HepG2 (cell line): ENCODE results near the gene ULK4. TPM values are rescaled to one million over a fixed set of nuclear protein-coding genes. Genes with fewer than 3 reads are reported as not detected.
"Not testable (repeated sequence)": the region's sequence is repeated elsewhere in the genome, so short reads cannot be mapped to it uniquely, and the experiment has no call there.

Experiments used
- ATAC-seq: fragments of 200-7000 bp; cut with Tn5 transposase; 3 replicates; pipeline ENCODE4 v1.9.1; 2020; ENCODE audit warnings: mild to moderate bottlenecking, moderate library complexity
- BruUV-seq: library from RNA; stranded (reverse); fragments of 400-500 nt; replicated peaks from 2 replicates; lab custom pipeline; 2021; lab: Mats Ljungman, UMichigan
- CTCF ChIA-PET: fragments of 300-600 bp; formaldehyde crosslinking; extraction: SDS; loops from one replicate; lab custom pipeline; 2021; ENCODE audit warnings: low total read pairs, inconsistent platforms, low intra/inter-chr PET ratio; lab: Yijun Ruan, JAX
- POLR2A ChIA-PET: fragments of 350-600 bp; sonication (Branson Sonifier 250); formaldehyde crosslinking; loops from one replicate; lab custom pipeline; 2020; ENCODE audit warnings: antibody characterized with exemption, inconsistent platforms; lab: Yijun Ruan, JAX
- DNase-seq: peaks from one replicate; pipeline ENCODE4 v3.0.0-alpha.2; 2015; ENCODE audit warnings: low spot score
- FAIRE-seq: peaks from 3 replicates; lab custom pipeline; 2011; peaks lifted over from hg19 to GRCh38; lab: Jason Lieb, UNC
- H2AFZ ChIP-seq: one replicate; pipeline ENCODE4 v1.6.1; 2011; ENCODE audit warnings: low read length, inconsistent platforms
- H3K27ac ChIP-seq: fragments of 300-600 bp; 3 replicates; pipeline ENCODE4 v1.8.0; 2011; ENCODE audit warnings: mixed run types, mild to moderate bottlenecking, mixed read lengths, low read length, inconsistent platforms; ENCODE audit not compliant: insufficient read depth; ENCODE audit errors: extremely low read length
- H3K27me3 ChIP-seq, 2 experiments: fragments of 200-600 bp in 1 of 2; 2 replicates in 1 of 2; 3 replicates in 1 of 2; pipeline versions ENCODE4 v1.6.0 to v1.8.0; 2011; ENCODE audit warnings: low read length in 2 of 2, mild to moderate bottlenecking in 2 of 2, moderate library complexity in 2 of 2, inconsistent platforms in 1 of 2; ENCODE audit not compliant: insufficient read depth in 2 of 2, control insufficient read depth in 1 of 2
- H3K36me3 ChIP-seq, 2 experiments: fragments of 200-600 bp in 1 of 2; replicated peaks in 1 of 2; 2 replicates in 1 of 2; 3 replicates in 1 of 2; pipeline versions ENCODE4 v1.5.1 to v1.8.0; 2011; ENCODE audit warnings: low read length in 2 of 2, inconsistent platforms in 1 of 2; ENCODE audit not compliant: insufficient read depth in 2 of 2, control insufficient read depth in 1 of 2
- H3K4me1 ChIP-seq: 2 replicates; pipeline ENCODE4 v1.5.1; 2012; ENCODE audit warnings: low read length, inconsistent platforms; ENCODE audit not compliant: insufficient read depth
- H3K4me2 ChIP-seq: 2 replicates; pipeline ENCODE4 v1.6.0; 2011; ENCODE audit warnings: low read depth, low read length, inconsistent platforms
- H3K4me3 ChIP-seq, 3 experiments: fragments of 200-600 bp in 1 of 3; sonication (generic), shearing (Covaris generic) in 1 of 3; replicated peaks in 1 of 3; 2 replicates each; pipeline ENCODE4 v1.5.1; 2011 to 2016; ENCODE audit warnings: low read length in 3 of 3, inconsistent platforms in 2 of 3, low read depth in 2 of 3, mild to moderate bottlenecking in 2 of 3, control low read depth in 1 of 3, mixed read lengths in 1 of 3; ENCODE audit not compliant: insufficient read depth in 1 of 3
- H3K79me2 ChIP-seq: one replicate; pipeline ENCODE4 v1.6.1; 2011; ENCODE audit warnings: low read length, inconsistent platforms; ENCODE audit not compliant: insufficient read depth
- H3K9ac ChIP-seq: 2 replicates; pipeline ENCODE4 v1.6.0; 2011; ENCODE audit warnings: mild to moderate bottlenecking, low read depth, low read length, inconsistent platforms; ENCODE audit not compliant: insufficient read depth
- H3K9me3 ChIP-seq: 2 replicates; pipeline ENCODE4 v1.5.1; 2012; ENCODE audit warnings: mild to moderate bottlenecking, low read length
- H4K20me1 ChIP-seq: 2 replicates; pipeline ENCODE4 v1.6.0; 2011; ENCODE audit warnings: inconsistent platforms, mild to moderate bottlenecking, low read length, moderate library complexity; ENCODE audit not compliant: insufficient read depth
- WGBS: methylation state at CpG from one replicate; pipeline ENCODE4 v1.1.6; 2017; ENCODE audit warnings: low lambda C conversion rate; 5-methylcytosine and 5-hydroxymethylcytosine counted together
- in situ Hi-C: cut with HindIII; loops from 2 replicates; pipeline ENCODE4 v1.10.0; 2017; ENCODE audit warnings: low pct_unique_long_range_greater_than_20kb; ENCODE audit not compliant: extremely low pct_ligation_motif_present
- intact Hi-C: fragments of 100-400 bp; cut with micrococcal nuclease; formaldehyde crosslinking; loops from one replicate; pipeline ENCODE4 v1.10.0; 2022; ENCODE audit not compliant: unreplicated experiment
- polyA plus RNA-seq, 8 experiments: library from polyadenylated mRNA; depleted of rRNA in 3 of 8; stranded (reverse) in 7 of 8; unstranded in 1 of 8; fragments of >200 nt; fragmentation: Illumina TruSeq in 4 of 8; extraction: Trizol in 4 of 8; gene quantifications; 2 replicates each; pipeline versions ENCODE4 v1.2.1 to v1.2.3, GENCODE V29; 2011 to 2016; ENCODE audit warnings: low read depth in 4 of 8, missing spikeins in 1 of 8, mixed read lengths in 1 of 8; ENCODE audit not compliant: insufficient read depth in 1 of 8
- total RNA-seq, 5 experiments: library from RNA; depleted of rRNA; stranded (reverse); fragments of >200 nt; fragmentation: Illumina TruSeq; extraction: Trizol; gene quantifications; 2 replicates each; pipeline ENCODE4 v1.2.3, GENCODE V29; 2016; ENCODE audit warnings: low read depth in 1 of 5

ULK4 gene
- total and polyA plus RNA-seq, 2 of the 13 experiments (the other 11 are each of a cell fraction or from before 2014, with no cell fraction given): 6.7 to 11.8 TPM

DNA sequence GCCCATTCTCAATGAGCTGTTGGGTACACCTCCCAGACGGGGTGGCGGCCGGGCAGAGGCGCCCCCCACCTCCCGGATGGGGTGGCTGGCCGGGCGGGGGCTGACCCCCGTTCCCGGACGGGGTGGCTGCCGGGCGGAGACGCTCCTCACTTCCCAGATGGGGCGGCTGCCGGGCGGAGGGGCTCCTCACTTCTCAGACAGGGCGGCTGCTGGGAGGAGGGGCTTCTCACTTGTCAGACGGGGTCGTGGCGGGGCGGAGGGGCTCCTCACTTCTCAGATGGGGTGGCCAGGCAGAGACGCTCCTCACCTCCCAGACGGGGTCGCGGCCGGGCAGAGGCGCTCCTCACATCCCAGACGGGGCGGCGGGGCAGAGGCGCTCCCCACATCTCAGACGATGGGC, 21.2 kb upstream of the ULK4 start:
- intact Hi-C loops: not testable (repeated sequence)
- WGBS: 91% methylated on average over 16 of the region's 32 CpGs

DNA sequence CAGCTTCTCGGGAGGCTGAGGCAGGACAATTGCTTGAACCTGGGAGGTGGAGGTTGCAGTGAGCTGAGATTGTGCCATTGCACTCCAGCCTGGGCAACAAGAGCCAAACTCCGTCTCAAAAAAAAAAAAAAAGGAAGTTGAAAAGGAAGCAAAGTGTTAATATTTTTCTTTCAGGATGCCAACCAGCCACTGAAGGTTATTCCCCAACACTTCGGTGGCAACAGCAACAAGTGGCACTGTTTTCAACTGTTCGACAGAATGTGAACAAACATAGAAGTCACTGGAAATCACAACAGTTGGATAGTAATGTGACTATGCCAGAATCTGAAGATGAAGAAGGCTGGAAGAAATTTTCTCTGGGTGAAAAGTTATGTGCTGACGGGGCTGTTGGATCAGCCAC, 15.5 kb upstream of the ULK4 start:
- ATAC-seq, H3K9ac ChIP-seq, POLR2A ChIA-PET, BruUV-seq, H2AFZ ChIP-seq, DNase-seq, H3K36me3 ChIP-seq, H3K27me3 ChIP-seq, H3K4me3 ChIP-seq, H3K4me2 ChIP-seq, H3K4me1 ChIP-seq, H4K20me1 ChIP-seq, CTCF ChIA-PET, H3K27ac ChIP-seq, in situ Hi-C loops, FAIRE-seq, intact Hi-C loops, H3K79me2 ChIP-seq, H3K9me3 ChIP-seq: not testable (repeated sequence)
- 40% methylated on average over 5 of the region's 5 CpGs for WGBS

More for the DNA sequence above, 21.2 kb upstream of the ULK4 start:
- H3K27ac ChIP-seq, FAIRE-seq, in situ Hi-C loops, H3K27me3 ChIP-seq, BruUV-seq, H2AFZ ChIP-seq, H3K4me3 ChIP-seq, H3K4me2 ChIP-seq, POLR2A ChIA-PET, DNase-seq, H3K9ac ChIP-seq, H3K9me3 ChIP-seq, H3K36me3 ChIP-seq, CTCF ChIA-PET, ATAC-seq, H4K20me1 ChIP-seq, H3K79me2 ChIP-seq: not testable (repeated sequence)
- H3K4me1 ChIP-seq: 0 out of 2 replicates have a peak, but pooled peaks cover 10% of the 10 kb centered on the region
